Purkinje cell (primary cell): ENCODE measurements around the gene SLC22A4. TPM values are rescaled to one million over a fixed set of nuclear protein-coding genes. Genes with fewer than 3 reads are reported as not detected.

Source experiments
- polyA plus RNA-seq: library from polyadenylated mRNA; unstranded; fragments of >200 nt; fragmentation: Nextera tagmentation; gene quantifications from 2 replicates; pipeline ENCODE4 v1.2.1, GENCODE V29; 2014

Gene SLC22A4
- 0.58 and 2.4 TPM in 2 replicates for polyA plus RNA-seq

GRCh38 chr5:132293992-132294727 lies at the start of gene SLC22A4:
Gene SLC22A4 (plus strand): TSS chr5:132294394. CDS start chr5:132294617, 223 bp downstream.

DNA sequence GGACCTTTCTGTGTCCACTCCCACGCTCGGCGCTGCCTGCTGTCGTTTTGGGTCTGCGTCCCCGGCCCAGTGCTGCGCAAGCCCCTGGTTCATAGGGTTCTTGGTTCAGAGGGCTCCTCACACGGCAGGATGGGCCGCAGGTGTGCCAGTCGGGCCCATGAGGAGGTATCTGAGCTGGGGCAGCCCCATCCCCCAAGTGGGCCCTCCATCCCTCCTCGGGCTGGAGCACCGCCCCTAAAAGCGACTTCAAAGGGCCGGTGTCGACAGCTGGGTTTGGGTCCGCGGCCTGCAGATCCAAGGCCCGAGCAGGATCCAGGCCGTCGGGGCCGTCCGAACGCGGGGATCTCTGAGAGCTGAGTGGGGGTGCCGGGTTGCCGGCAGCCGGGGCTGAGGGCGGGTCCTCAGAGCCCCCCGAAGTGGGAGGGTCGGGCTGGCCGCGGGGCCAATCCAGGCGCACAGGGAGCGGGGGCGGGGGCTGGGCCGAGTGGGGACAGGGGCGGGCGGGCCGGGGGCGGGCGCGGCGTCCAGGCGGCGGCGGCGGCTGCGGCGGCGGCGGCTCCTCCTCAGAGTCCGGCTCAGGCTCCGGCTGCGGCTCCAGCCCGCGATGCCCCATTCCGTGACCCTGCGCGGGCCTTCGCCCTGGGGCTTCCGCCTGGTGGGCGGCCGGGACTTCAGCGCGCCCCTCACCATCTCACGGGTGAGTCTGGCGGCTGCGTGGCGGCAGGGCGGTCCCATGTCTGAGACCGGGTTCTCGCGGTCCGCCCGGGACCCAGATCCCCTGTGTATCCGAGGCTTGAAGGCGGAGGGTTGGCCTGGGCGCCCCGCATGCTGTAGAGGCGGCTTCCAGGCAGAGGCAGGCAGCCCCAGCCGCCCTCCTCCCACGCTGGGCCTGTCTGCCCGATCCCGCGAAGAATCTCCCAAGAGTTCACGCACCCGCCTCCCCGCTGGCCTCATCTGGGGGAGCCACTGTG lies 36.8 kb upstream of the SLC22A4 start, which contains the start of gene PDLIM4:
Gene PDLIM4, plus strand, starts transcription at position 566 of the 971 bp plus-strand sequence. Its CDS starts 39 bp downstream, at position 605.

GRCh38 chr5:132369474-132370180 lies 75.4 kb downstream of the SLC22A4 start, which contains the start of gene SLC22A5:
Gene SLC22A5 (plus strand): TSS chr5:132369710. CDS start chr5:132369973, 263 bp downstream.

Other genes with a start within 250 kb of the SLC22A4 start
- gene IL3, start 233.7 kb upstream of the SLC22A4 start, polyA plus RNA-seq: not detected in 2 replicates
- gene CSF2, start 220.6 kb upstream of the SLC22A4 start, polyA plus RNA-seq: not detected in 2 replicates
- gene P4HA2, start 66.5 kb upstream of the SLC22A4 start, polyA plus RNA-seq: 3.4 and 9.4 TPM in 2 replicates
- not detected in 2 replicates for gene PDLIM4, start 36.7 kb upstream of the SLC22A4 start, polyA plus RNA-seq
- gene SLC22A5, start 75.3 kb downstream of the SLC22A4 start, polyA plus RNA-seq: 3.5 and 6.4 TPM in 2 replicates
- gene IRF1, start 196.4 kb downstream of the SLC22A4 start, polyA plus RNA-seq: 0.90 TPM in 1 of 2 replicates, not detected in the other
- gene IL5, start 249.1 kb downstream of the SLC22A4 start, polyA plus RNA-seq: not detected in 2 replicates